DMS153 (cell line): ENCODE results near the gene UBASH3A.

Source experiments
- DNase-seq: peaks from one replicate; lab custom pipeline; 2025; lab: John Stamatoyannopoulos, UW

The UBASH3A gene

DNA sequence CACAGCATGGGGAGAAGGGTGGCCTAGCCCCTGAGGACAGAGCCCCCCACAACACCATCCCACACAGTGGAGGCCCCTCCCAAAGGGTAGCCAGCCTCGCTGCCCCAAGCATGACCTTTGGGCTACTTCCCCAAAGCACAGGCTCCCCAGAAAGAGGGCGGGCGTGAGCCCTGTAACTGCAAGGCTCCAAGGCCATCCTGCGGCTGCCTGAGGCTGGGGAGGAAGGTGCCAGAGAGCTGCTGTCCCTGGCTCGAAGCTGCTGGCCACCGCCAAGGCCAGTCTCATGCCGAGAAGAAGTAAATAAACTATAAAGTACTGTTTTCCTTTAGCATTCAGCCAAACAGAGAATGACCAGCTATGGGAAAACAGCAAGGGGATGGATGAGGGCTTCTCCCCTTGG is 27.5 kb downstream of the UBASH3A start:
- DNase-seq: no peak

GRCh38 chr21:42432695-42433094 is 29.0 kb downstream of the UBASH3A start:
- no peak for DNase-seq

DNA sequence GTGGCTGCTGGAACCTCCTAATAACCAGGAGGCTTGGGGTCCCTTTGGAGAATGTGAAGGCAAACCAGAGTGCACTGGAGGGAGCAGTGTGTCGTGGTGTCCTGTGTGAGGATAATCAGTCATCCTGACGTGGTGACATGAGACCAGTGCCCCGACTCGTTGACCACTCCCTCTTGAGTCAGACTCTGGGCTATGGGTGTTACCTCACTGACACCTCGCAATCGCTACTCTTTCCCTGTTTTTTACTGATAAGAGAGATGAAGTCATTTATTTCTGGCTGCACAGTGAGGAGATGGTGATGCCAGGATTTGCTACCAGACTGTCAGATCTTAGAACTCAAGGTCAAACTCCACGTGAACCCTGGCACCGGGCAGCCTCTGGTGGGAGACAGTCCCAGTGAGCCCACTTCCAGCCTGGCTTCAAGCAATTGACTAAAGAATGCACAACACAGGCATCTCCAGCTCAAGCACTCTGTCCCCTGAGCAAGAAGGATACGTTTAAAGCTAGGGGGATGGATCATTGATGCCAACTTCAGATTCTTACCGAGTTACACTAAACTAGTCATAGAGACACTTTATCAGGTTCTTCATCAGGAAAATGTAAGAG is 30.3 kb downstream of the UBASH3A start:
- no peak for DNase-seq

DNA sequence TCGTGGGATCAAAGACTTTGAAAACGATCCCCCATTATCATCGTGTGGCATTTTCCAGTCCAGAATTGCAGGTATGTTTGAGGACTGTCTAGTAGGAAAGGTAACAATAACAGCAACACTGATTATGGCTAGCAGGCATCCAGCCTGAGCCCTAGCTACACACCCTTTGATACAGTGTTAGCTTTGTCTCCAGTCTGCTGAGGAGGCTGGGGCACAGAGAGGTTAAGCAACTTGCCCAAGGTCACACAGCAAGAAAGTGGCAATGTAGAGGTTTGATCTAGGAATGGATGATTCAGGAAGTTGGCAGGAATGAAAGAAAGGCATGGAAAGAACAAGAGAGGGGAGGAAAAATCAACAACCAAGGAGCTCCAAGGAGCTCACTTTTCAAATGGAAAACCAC is 31.2 kb downstream of the UBASH3A start:
- no peak for DNase-seq

GRCh38 chr21:42435401-42435800 is 31.7 kb downstream of the UBASH3A start:
- no peak for DNase-seq

DNA sequence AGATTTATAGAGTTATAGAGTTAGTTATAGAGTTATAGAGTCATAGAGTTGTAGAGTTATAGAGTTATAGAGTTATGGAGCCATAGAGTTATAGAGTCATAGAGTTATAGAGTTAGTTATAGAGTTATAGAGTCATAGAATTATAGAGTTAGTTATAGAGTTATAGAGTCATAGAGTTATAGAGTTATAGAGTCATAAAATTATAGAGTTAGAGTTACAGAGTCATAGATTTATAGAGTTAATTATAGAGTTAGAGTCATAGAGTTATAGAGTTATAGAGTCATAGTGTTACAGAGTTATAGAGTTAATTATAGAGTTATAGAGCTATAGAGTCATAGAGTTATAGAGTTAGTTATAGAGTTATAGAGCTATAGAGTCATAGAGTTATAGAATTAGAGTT is 32.1 kb downstream of the UBASH3A start:
- DNase-seq: no peak

- no peak for DNase-seq
Observed at GRCh38 chr21:42436914-42437313, 33.2 kb downstream of the UBASH3A start.

DNA sequence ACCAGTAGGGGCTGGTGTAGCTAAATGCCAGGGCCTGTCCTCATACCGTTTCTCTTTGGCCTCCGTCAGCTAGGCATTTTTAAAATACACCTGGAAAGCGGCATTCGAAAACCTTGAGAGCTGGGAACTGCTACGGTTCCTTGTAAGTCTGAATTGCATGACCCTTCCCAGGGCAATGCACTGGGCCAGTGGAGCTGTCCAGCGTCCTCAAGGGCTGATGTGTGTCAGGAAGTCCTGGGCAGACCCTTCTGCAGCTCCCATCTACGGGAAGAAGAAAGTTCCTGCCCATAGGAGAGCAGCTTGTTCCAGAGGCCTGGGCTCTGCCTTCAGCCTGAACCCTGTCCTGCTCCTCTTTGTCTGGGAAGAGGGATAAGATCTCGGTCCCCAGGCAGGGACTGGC is 34.1 kb downstream of the UBASH3A start:
- no peak for DNase-seq

DNA sequence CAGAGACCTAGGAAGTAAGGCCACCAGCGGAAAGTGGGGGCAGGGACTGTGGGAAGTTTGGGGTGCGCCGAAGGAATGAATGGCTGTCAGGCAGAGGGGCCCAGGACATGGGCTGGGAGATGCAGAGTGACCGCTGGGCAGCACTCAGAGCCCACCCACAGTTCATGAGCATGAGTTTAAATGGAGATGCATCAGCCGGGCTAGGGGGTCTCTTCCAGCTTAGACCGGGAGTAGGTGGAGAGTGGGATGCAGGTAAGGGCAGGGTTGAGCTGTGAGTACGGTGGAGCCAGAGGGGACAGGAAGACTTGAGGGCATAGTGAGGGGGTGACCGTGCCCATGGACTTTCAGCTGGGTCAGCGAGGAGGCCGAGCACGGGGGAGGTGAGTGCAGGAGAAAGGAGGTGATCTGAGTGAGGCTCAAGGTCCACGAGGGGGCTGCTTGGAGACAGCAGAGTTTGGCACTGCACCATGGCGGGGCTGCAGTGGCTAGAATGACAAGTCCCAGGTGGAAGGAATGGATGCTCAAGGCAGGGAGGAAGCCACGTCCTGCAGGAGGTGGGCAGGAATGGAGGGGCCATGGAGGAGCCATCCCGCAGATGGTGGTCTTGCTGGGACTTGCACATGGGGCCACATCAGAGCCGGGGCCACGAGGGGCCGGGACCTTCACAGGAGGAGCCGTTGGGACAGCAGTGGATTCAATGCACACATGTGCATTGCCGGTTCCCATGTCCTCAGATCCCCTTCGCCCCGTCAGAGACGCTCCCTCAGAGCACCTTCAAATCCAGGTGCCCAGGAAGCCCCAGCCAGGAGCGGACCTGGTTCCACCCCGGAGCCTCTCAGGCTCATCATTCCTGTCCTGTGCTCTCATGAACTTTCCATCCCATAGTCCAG is 34.9 kb downstream of the UBASH3A start:
- no peak for DNase-seq

DNA sequence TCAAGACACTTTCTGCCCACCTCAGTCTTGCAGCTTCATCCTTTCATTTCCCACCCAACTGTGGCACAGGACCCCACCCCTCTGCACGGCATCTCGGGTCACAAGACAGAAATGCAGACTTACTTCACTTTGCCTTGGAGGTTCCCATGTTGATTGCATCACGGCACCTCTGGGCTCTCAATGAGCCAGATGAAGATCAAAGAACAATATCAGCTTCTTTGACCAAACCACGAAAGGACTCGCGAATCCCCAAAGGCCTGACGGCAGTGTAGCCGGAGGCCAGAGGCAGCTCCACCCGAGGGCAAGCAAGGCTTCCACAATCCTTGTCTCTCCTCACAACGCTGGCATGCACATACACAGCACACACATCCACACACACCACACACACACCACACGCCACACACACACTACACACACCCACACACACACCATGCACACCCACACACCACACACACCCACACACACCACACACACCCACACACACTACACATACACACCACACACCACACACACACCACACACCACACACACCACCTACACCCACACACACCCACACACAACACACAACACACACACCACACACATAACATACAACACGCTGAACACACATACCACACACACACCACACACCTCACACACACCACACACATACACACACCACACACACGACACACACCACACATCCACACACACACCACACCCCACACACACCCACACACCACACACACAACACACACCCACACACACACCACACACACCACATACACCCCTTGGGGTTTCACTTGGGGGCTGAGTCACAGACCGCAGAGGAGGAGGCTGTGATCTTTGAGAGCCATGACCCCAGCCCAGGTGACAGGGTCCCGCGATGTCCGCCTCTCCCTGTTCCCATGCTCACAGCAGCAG is 35.8 kb downstream of the UBASH3A start:
- no peak for DNase-seq

- no peak for DNase-seq
Observed at GRCh38 chr21:42440187-42440792, 36.6 kb downstream of the UBASH3A start.

GRCh38 chr21:42441963-42442362 is 38.3 kb downstream of the UBASH3A start:
- DNase-seq: no peak

- no peak for DNase-seq
Observed at GRCh38 chr21:42443181-42443785, 39.6 kb downstream of the UBASH3A start.

DNA sequence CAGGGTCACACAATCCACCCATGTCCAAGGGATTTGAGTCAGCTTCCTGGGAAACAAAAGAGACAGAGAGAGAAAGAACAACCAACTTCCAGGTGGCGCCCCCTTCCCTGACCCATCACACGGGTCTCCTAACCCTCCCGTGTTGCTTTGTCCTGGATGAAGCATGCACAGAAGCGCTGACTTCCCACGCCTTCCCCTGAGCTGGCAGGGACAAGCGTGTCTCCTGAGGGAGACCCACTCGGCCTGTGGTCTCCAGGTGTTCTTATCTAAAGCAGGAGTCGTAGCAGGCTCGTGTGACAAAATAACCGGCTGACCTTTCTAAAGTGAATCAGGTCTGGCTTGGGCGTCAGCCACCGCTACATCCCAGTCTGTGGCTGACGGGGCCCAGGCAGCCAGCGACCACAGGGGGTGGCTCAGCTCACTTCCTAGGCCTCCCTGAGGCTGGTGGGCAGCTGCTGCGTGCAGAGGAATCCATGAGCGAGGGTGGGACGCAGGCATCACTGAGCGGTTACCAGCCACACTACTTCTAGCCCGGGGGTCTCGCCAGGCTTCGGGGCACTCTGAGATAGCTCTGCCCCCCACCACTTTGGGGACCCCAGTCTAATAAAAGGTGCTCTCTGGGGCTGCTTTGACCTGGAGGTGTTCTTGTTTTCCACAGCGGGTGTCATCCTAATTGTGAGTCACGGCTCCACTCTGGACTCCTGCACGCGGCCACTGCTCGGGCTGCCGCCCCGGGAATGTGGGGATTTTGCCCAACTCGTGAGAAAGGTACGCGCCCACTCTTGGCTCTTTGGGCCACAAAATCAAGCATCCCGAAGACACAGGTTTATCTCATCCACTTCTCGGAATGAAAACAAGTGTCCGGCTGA is 40.4 kb downstream of the UBASH3A start:
- DNase-seq: no peak

GRCh38 chr21:42444745-42445059 is 41.0 kb downstream of the UBASH3A start:
- no peak for DNase-seq

DNA sequence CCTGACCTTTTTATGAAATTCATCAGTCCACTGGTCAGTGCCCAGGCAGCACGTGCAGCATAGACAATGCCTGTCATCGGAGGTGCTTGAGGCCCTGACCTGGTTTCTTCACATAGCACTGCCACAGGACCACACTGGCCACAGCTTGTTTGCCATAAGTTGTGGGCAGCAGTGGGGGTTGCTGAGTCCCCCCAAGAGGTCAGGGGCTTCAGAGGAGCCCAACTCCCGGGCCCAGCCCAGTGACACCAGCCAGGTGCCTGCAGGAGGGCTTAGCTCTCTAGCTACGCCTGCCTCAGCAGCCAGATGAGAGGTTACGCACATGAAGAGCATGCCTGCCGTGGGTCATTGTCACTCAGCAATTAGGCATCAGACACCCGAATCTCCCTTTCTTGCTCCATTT is 41.6 kb downstream of the UBASH3A start:
- DNase-seq: no peak

DNA sequence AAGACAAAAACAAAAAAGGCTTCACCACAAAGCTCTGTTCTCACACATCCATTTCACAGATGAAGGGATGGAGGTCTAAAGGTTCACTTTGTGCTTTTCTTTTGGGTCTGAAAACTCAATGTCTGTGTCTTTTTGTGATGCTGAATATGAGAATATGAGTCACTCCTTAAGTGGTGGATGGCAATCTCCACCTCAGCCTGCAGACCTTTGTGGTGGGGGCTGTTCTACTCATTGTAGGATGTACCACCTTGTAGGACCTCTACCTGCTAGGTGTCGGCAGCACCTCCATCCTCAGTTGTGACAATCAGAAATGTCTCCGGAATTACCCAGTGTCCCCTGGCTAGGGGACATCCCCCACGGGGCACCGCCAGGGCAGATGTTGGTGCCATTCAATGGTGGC is 42.8 kb downstream of the UBASH3A start:
- no peak for DNase-seq

GRCh38 chr21:42447182-42447581 is 43.5 kb downstream of the UBASH3A start:
- no peak for DNase-seq

DNA sequence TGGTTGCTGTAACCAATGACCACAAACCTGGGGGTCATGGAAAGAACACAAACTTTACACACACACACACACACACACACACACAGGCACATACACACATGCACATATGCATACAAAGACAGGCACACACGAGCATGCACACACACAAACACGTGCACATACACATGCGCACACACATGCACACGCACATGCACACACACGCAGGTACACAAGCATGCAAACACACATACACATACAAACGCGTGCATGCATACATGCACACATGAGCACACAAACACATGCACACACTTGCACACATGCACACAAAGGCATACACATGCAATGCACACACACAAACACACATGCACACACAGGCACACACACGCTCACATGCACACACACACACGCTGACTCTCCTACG is 44.0 kb downstream of the UBASH3A start:
- no peak for DNase-seq

DNA sequence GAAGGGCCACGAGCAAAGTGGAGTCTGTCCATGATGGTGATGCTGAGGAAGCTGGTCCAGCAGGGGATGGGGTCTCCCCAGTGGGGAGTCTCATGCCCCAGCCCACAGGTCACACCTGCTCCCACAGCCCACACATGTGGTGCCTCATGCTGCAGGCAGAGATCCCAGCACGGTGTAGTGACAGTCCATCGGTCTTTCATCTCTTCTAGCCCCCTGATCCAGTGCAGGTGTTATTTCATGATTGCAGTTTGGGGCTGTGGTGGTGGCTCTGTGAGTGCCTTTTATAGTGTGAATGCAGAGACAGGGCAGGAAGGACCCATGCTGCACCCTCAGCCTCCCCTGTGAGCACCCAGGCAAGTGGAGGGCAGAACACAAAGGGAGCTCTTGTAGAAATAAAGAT is 45.0 kb downstream of the UBASH3A start:
- DNase-seq: no peak

DNA sequence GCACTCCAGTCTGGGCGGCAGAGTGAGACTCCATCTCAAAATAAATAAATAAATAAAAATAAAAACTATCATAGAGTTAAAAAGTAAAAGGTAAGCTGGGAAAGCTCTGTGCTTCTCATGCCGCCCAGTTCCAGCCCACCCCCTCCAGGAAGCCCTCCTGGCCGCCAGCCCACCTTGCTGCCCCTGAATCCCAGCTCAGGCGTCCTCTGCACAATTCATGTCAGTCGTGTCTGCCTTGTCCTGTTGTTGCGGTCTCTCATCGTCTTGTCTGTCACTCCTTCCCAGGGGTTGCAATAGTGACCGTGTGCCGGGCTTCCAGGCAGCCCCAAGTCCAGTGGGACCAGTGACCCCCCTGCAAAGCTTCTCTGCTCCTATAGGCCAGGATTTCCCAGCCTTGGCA is 48.2 kb downstream of the UBASH3A start:
- no peak for DNase-seq
